Activated CD8-positive, alpha-beta T cell treated with anti-CD3 and anti-CD28 coated beads, Interleukin-2, amount 10 ng/mL, durations not matched to agents 7 days and 5 days (primary cell): ENCODE results near the gene XRRA1. TPM values are rescaled to one million over a fixed set of nuclear protein-coding genes. Genes with fewer than 3 reads are reported as not detected.

Experiments
- ATAC-seq: fragments of 150-1000 bp; cut with Tn5 transposase; one replicate; pipeline ENCODE4 v1.10.0; 2021; ENCODE audit warnings: moderate library complexity
- CTCF ChIA-PET: fragments of 350-600 bp; sonication (Branson Sonifier 250); formaldehyde crosslinking; loops from one replicate; lab custom pipeline; 2021; ENCODE audit warnings: antibody characterized with exemption; lab: Charles Lee
- POLR2A ChIA-PET: fragments of 350-600 bp; sonication (Branson Sonifier 250); formaldehyde crosslinking; loops from one replicate; lab custom pipeline; 2021; ENCODE audit warnings: antibody characterized with exemption; lab: Charles Lee
- DNase-seq: peaks from one replicate; pipeline ENCODE4 v3.0.0-alpha.2; 2020
- H3K27ac Mint-ChIP-seq: one replicate; pipeline ENCODE4 v1.8.0; 2021; ENCODE audit warnings: mild to moderate bottlenecking, mixed read lengths
- H3K27me3 Mint-ChIP-seq: one replicate; pipeline ENCODE4 v1.8.0; 2021; ENCODE audit warnings: low read depth, mixed read lengths
- H3K36me3 Mint-ChIP-seq: one replicate; pipeline ENCODE4 v1.8.0; 2021; ENCODE audit warnings: low read depth, mixed read lengths
- H3K4me1 Mint-ChIP-seq: one replicate; pipeline ENCODE4 v1.8.0; 2021; ENCODE audit warnings: low read depth, mixed read lengths
- H3K4me3 Mint-ChIP-seq: one replicate; pipeline ENCODE4 v1.8.0; 2021; ENCODE audit warnings: mild to moderate bottlenecking, mixed read lengths
- H3K9me3 Mint-ChIP-seq: one replicate; pipeline ENCODE4 v1.8.0; 2022; ENCODE audit warnings: mixed read lengths; ENCODE audit not compliant: insufficient read depth
- total RNA-seq, 2 experiments: library from RNA; stranded (reverse); gene quantifications; one replicate each; pipeline ENCODE4 v1.2.3, GENCODE V29; 2021

XRRA1 gene
- total RNA-seq, 2 experiments from 2014 or later: 16.6 to 19.0 TPM

DNA sequence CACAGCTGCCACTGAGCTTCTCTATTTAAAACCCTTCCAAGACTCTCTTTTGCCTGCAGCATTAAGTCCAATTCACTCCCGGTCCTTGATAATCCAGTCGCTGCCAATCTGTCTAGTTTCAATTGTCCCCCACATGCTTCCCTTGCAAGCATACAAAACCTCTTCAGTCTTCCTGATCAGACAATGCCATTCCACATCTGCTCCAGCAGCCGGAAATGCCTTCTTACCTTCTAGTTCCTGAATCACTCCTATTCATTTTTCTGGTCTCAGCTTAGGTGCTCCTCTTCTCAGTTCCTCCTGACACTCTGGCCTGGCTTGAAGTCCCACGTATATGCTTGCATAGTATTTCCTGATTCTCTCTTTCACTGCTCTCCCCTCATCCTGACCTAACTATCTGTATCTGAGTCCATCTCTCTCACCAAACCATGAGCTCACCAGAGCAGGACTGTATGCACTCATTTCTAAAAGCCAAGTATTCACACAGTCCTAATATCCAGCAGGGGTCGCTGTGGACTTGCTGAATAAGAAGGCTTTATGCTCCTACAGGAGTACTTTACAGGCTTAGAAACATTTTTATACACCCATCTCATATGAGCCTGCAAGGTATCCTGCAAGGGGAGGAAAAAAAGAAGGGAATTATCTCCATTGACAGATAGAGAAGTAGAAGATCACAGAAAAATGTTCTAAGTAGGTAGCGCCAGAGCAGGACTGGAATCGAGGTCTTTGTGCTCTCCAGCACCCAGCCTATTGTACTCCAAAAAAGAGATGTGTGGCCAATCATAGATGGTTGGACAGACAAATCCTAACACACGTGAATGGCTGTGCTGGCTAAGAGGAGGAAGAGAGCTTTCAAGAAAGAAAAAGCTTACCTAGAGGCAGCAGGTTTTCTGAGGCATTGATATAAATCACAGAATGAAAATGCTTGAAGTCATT, 19.2 kb downstream of the XRRA1 start:
- no peak overlapping the region for H3K27ac Mint-ChIP-seq
- H3K36me3 Mint-ChIP-seq: peaks cover 20% of the 10 kb centered on the region
- CTCF ChIA-PET: interaction anchor here (0.6 to 7.6 kb wide), 47 partner anchors 9 to 332 kb away, joined by 3 to 48 read pairs (median 5); partner anchors contain the start of genes NEU3, SPCS2, TPBGL and XRRA1
- no peaks in the 10 kb centered on the region for H3K27me3 Mint-ChIP-seq
- DNase-seq (peak; percentile 83), ATAC-seq (peak; percentile 75)
- peaks cover 48% of the 10 kb centered on the region for H3K4me1 Mint-ChIP-seq
- no peaks in the 10 kb centered on the region for H3K9me3 Mint-ChIP-seq
- no peak overlapping the region for H3K4me3 Mint-ChIP-seq
- POLR2A ChIA-PET: no interaction called here

- ATAC-seq: no peak
Measured at GRCh38 chr11:74927496-74927895, 21.4 kb downstream of the XRRA1 start.

GRCh38 chr11:74926304-74927030, 22.4 kb downstream of the XRRA1 start:
- ChIA-PET CTCF (interaction anchor here (0.7 to 7.6 kb wide), 17 partner anchors 14 to 334 kb away, joined by 3 to 46 read pairs (median 4); partner anchors contain the start of genes NEU3 and POLD3), POLR2A (interaction anchor here (1.9 kb wide), 1 partner anchor 22 kb away, joined by 7 read pairs; the partner anchor contains the start of genes SPCS2 and XRRA1)
- Mint-ChIP-seq H3K4me3 (no peak overlapping the region), H3K36me3 (peaks cover 12% of the 10 kb centered on the region), H3K9me3 (no peaks in the 10 kb centered on the region), H3K27ac (peak overlapping the region; percentile 45), H3K4me1 (peaks cover 25% of the 10 kb centered on the region), H3K27me3 (no peaks in the 10 kb centered on the region)
- DNase-seq: peak; percentile 70
- peak; percentile 83 for ATAC-seq

More at GRCh38 chr11:74927496-74927895, 21.4 kb downstream of the XRRA1 start:
- Mint-ChIP-seq H3K27ac (no peak overlapping the region), H3K4me1 (peaks cover 31% of the 10 kb centered on the region), H3K27me3 (no peaks in the 10 kb centered on the region), H3K36me3 (peaks cover 11% of the 10 kb centered on the region), H3K9me3 (no peaks in the 10 kb centered on the region), H3K4me3 (no peak overlapping the region)
- no peak for DNase-seq
- ChIA-PET CTCF (interaction anchor here (1.1 to 7.6 kb wide), 8 partner anchors 13 to 321 kb away, joined by 3 to 46 read pairs (median 11); partner anchors contain the start of genes NEU3 and TPBGL), POLR2A (no interaction called here)

DNA sequence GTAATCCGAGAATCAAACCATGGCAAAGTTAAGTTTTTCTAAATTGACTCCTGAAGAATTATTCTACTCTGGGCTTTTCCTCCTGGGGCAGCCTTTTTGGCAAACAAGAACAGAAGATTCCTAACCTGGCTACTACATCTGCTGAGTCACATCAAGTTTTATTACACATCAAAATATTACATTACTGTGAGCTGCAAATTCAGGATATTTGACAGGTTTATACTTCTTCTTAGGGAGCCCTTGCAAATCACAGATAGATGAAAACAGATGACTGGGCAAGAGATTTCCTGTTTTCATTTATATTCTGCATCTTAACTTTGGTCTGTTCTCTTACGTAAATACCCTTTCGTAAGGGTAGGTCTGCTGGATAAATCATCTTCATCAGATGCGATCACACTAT, 23.6 kb downstream of the XRRA1 start:
- POLR2A ChIA-PET: interaction anchor here (1.3 to 1.9 kb wide), 2 partner anchors 15 to 23 kb away, joined by 3 to 7 read pairs; partner anchors contain the start of genes SPCS2 and XRRA1
- peaks cover 25% of the 10 kb centered on the region for H3K4me1 Mint-ChIP-seq
- peak overlapping the region; percentile 45 for H3K27ac Mint-ChIP-seq

DNA sequence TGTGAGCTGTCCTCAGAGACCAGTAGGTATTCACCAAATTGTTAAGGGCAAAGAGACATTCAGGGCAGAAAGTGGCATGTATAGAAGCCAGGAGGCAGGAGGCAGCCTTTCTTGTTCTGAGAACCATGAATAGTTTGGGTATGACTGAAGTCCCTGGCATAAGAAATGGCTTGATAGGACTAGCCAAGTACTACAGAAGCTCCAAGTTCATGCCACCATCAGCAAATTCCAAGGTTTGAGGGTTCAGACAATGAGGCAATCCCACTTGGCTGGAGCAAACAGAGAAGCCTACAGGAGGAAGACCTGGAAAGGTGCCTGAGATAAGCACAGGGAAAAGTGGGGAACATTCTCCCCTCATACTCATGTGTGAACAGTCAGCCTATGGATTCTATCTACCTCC, 25.8 kb downstream of the XRRA1 start:
- Mint-ChIP-seq H3K4me3 (no peak overlapping the region), H3K9me3 (no peaks in the 10 kb centered on the region), H3K36me3 (peaks cover 35% of the 10 kb centered on the region), H3K4me1 (peaks cover 25% of the 10 kb centered on the region), H3K27ac (no peak overlapping the region), H3K27me3 (no peaks in the 10 kb centered on the region)
- ChIA-PET CTCF (interaction anchor here (0.6 to 1.7 kb wide), 5 partner anchors 10 to 325 kb away, joined by 3 to 5 read pairs (median 3); no protein-coding TSS in a partner anchor), POLR2A (interaction anchor here (0.6 kb wide), 2 partner anchors 350 to 439 kb away, joined by 3 read pairs; no protein-coding TSS in a partner anchor)
- DNase-seq (no peak), ATAC-seq (no peak)

More for the DNA sequence above, 23.6 kb downstream of the XRRA1 start:
- DNase-seq (no peak), ATAC-seq (no peak)
- Mint-ChIP-seq H3K4me3 (no peak overlapping the region), H3K27me3 (no peaks in the 10 kb centered on the region), H3K36me3 (peaks cover 16% of the 10 kb centered on the region), H3K9me3 (no peaks in the 10 kb centered on the region)
- CTCF ChIA-PET: interaction anchor here (0.8 to 7.6 kb wide), 12 partner anchors 15 to 333 kb away, joined by 3 to 46 read pairs (median 4); partner anchors contain the start of gene POLD3

GRCh38 chr11:74909812-74910211, 39.1 kb downstream of the XRRA1 start:
- Mint-ChIP-seq H3K9me3 (no peaks in the 10 kb centered on the region), H3K4me3 (no peak overlapping the region), H3K36me3 (peaks cover 21% of the 10 kb centered on the region), H3K4me1 (peaks cover 4% of the 10 kb centered on the region), H3K27ac (no peak overlapping the region), H3K27me3 (no peaks in the 10 kb centered on the region)
- POLR2A ChIA-PET: interaction anchor here (0.9 kb wide), 1 partner anchor 15 kb away, joined by 3 read pairs; no protein-coding TSS in a partner anchor
- no peak for ATAC-seq
- CTCF ChIA-PET: interaction anchor here (2.9 kb wide), 1 partner anchor 20 kb away, joined by 17 read pairs; no protein-coding TSS in a partner anchor
- no peak for DNase-seq

GRCh38 chr11:74909385-74909784, 39.5 kb downstream of the XRRA1 start:
- peaks cover 4% of the 10 kb centered on the region for H3K4me1 Mint-ChIP-seq
- no peak overlapping the region for H3K27ac Mint-ChIP-seq
- no peak overlapping the region for H3K4me3 Mint-ChIP-seq
- peaks cover 18% of the 10 kb centered on the region for H3K36me3 Mint-ChIP-seq
- POLR2A ChIA-PET: interaction anchor here (0.9 kb wide), 1 partner anchor 16 kb away, joined by 3 read pairs; no protein-coding TSS in a partner anchor
- DNase-seq (no peak), ATAC-seq (no peak)
- CTCF ChIA-PET: interaction anchor here (2.9 kb wide), 1 partner anchor 20 kb away, joined by 17 read pairs; no protein-coding TSS in a partner anchor
- no peaks in the 10 kb centered on the region for H3K27me3 Mint-ChIP-seq
- H3K9me3 Mint-ChIP-seq: no peaks in the 10 kb centered on the region

GRCh38 chr11:74905326-74905725, 43.6 kb downstream of the XRRA1 start:
- POLR2A ChIA-PET: no interaction called here
- peaks cover 4% of the 10 kb centered on the region for H3K4me1 Mint-ChIP-seq
- H3K9me3 Mint-ChIP-seq: peaks cover 13% of the 10 kb centered on the region
- no peak overlapping the region for H3K4me3 Mint-ChIP-seq
- no peaks in the 10 kb centered on the region for H3K27me3 Mint-ChIP-seq
- DNase-seq (no peak), ATAC-seq (no peak)
- peaks cover 45% of the 10 kb centered on the region for H3K36me3 Mint-ChIP-seq
- H3K27ac Mint-ChIP-seq: peak overlapping the region; percentile 10
- CTCF ChIA-PET: interaction anchor here (1.2 to 1.7 kb wide), 2 partner anchors 21 to 24 kb away, joined by 3 to 4 read pairs; no protein-coding TSS in a partner anchor

DNA sequence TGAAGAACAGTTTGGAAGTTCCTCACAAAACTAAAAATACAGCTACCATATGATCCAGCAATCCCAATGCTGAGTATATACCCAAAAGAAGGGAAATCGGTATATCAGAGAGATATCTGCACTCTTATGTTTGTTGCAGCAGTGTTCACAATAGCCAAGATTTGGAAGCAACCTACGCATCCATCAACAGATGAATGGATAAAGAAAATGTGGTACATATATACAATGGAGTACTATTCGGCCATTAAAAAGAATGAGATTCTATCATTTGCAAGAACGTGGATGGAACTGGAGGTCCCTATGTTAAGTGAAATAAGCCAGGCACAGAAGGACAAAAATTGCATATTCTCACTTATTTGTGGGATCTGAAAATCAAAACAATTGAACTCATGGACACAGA, 46.5 kb downstream of the XRRA1 start:
- H3K36me3 Mint-ChIP-seq: peaks cover 54% of the 10 kb centered on the region
- H3K27me3 Mint-ChIP-seq: no peaks in the 10 kb centered on the region
- peaks cover 30% of the 10 kb centered on the region for H3K9me3 Mint-ChIP-seq
- ATAC-seq (no peak), DNase-seq (no peak)
- POLR2A ChIA-PET: no interaction called here
- no peak overlapping the region for H3K4me3 Mint-ChIP-seq
- H3K4me1 Mint-ChIP-seq: peaks cover 4% of the 10 kb centered on the region
- CTCF ChIA-PET: no interaction called here
- no peak overlapping the region for H3K27ac Mint-ChIP-seq

- Mint-ChIP-seq H3K27ac (no peak overlapping the region), H3K36me3 (peaks cover 59% of the 10 kb centered on the region), H3K4me3 (no peak overlapping the region), H3K9me3 (peaks cover 29% of the 10 kb centered on the region), H3K27me3 (no peaks in the 10 kb centered on the region), H3K4me1 (no peaks in the 10 kb centered on the region)
- no peak for DNase-seq
- POLR2A ChIA-PET: no interaction called here
- ATAC-seq: no peak
- CTCF ChIA-PET: no interaction called here
Measured at GRCh38 chr11:74896311-74896710, 52.6 kb downstream of the XRRA1 start.
